ENCODE measurements around the gene CC2D2B.
"Not testable (repeated sequence)": the region's sequence is repeated elsewhere in the genome, so short reads cannot be mapped to it uniquely, and the experiment has no call there.

The CC2D2B gene, protein sequence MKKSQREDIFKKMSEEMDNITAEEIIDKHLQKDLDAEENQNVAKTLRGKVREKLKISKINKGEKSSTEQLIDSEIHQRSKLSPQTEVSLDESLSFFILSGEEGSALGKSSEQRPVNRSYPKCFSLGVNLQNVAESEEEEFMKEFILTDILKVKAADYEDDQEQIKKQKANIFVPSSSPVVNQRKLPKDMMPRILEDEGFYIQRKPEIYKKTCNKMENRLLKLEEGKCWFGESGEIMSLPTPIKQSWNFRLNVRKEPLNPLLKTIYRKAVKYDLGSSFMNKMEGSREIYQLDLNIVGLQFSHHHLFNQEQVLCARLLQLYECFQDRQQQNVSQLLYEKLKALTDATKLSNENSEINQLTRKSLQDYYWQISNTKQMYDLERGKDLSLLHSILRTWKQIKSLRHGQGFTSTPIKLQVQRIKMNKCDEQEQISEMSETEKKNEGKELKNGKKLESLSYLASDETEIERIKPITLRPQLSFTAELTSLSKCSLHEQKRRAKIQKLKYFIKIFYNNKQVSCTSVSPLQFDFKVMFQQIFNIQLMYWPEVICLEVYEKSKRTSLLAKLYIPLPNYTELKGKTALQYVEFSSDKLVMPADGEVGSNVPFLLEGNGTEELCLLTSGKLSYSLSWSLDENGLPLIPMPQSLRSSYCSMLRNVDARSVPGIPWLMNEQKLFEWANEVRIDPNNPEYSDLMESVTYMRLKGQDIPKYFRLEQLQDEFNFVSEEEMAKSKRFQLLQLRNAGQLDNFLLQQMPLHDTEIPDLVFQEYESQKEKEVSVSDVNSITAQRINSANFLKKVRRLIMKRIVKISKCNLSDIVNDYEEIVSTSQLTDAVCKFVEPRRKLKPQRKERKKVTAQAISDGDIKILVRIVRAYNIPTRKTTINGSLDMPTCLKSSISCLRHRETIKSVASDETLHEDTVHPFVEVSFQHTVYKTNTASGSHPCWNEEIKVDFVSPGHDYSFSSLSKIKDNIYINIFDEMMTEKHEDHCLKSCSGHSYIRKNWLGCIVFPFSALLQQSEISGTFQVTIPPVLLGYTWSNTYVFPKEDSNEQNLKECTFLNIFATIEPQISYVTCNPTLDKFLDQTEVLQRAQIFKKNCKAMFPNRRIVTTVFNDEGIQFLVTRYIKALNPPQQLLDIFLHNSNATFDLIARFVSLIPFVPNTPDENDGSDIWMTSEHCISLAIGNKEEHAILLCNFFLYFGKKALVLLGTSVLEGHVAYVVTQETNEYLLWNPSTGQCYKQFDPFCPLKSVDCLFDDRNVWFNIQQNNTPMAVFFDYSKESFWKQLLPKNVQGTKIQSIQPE (N-terminal part only)

DNA sequence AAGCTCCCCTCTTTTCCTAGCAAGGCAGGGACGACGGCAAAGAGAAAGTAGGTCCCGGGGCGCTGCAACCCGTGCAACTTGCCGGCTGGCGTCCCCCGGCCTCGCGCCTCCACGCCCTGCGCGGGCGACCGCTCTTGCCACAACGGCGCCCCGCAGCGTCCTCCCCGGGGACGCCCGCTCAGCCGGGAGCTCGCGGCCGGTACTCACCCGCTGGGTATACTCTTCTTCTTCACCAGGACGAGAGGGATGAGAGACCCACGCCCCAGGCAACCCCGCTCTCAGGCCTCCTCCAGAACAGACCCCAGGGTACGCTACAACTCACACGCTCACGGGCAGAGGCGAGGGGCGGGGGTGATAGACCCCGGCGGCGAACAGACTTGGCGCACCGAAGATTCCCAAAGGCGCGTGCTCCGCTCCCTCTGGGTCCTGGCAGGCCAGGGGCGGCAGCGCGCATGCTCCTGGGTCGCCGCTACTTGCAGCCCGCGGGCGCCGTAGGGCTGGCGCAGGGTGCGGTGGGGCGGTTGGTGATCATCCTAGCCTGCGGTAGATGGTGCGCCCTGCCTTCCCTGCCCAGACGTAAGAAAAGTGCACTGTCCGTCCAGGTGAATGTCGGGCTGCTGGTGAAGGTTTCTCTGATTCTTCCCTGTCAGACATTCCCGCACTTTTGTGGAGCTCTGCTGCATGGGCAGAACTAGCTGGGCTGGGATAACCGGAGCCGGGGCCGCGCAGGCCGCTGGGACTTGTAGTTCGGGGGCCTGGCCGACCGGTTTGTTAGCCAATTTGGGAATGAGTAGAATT is at the start of gene CC2D2B:
Gene CC2D2B (plus strand): TSS at position 520 of the 798 bp plus-strand sequence. CDS start 3,349 bp downstream, outside the sequence.
- peak; percentile 52 to 57 for DNase-seq (ENCODE audit: low read depth in 2 of 2)

DNA sequence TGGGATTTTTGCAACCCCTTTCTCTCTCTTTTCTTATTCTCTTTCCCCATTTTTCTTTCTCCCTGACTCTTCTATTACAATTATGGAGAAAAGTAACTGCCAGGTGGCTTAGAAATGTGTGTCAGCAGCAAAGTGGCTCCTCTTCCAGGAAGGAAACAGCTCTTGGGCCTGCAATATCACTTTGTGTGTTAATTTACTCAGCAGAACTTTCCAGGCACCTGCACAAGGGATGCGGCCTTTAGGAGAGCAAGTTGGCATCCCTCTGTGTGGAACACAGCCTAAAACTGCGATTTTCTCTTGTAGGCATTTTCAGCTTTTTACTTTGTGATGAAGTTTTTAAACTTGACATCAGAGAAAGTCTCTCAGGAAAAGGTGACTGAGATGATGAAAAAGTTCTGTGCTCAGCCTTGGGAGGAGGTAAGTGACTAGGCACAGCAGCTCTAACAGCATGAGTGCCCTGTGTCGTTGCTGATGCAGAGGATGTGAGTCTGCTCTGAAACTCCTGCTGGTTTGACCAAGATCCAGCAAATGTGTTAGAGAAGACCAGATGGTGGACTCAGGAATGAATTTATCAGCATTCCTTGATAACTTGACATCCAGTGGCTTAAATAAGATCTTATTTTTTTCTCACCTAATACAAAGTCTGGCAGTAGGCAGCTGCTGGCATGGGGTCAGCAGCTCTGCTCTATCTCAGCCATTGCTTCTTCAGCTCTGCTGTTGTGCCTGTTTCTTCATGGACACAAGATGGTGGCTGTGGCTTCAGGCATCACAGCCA is 47.4 kb upstream of the CC2D2B start:
- no peak for DNase-seq (ENCODE audit: low read depth in 2 of 2)

DNA sequence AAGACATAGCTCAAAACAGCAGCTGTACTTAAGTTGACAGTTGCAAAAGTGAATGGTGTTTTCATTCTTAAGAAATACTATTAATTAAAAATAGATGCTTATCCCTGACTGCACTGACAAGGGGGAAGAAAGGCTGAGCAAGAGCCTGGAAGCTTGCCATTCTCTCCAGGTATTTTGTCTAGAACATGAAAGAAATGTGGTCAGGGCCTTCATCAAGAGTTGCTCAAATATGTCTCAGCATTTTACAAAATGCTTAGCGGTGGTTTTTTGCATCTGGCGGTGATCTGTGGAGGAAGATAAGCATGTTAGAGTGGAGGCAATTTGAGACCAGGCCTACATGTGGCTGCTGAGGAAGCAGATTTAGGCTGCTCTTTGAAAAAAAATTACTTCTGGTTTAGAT is 46.4 kb upstream of the CC2D2B start:
- DNase-seq (ENCODE audit: low read depth in 2 of 2): no peak

DNA sequence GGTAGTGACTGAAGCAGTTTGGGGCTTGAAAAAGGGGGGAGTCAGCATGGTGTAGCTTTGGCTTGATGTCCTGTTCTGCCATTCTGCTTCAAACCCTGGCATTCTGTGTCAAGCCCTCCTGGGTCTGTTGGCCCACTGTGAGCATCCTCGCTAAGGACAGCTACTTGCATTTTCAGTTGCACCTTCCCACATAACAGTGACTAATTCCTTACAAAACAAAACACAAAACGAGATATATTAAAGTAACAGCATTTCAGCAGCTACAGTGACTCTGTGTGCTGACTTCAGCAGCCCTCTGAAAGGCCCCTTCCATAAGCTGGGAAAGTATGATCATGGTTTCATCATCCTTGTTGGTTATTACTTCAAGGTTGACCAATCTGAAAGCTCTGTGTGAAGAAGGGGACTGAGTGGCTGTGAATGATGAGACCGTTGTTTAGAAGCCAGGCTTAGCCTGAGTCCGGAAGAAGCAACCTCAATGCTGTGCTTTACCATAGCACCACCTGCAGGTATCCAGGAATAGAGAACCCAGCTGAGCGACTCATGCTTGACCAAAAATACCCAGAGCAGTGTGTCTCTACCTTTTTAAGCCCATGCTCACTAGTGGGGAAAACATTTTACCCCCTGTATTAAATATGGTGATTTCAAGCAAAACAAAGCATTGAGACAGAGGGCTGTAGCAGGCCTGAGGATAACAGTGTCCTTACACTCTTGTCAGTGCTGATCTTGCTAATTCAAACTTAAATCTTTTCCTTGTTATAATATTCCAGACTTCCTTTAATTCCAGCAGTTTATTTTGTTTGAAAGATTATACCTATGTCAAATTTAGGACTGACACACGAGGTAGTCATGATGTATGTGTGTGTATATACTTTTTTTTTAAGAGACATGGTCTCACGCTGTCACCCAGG is 42.6 kb upstream of the CC2D2B start:
- peak; percentile 3 to 7 for DNase-seq (ENCODE audit: low read depth in 2 of 2)

DNA sequence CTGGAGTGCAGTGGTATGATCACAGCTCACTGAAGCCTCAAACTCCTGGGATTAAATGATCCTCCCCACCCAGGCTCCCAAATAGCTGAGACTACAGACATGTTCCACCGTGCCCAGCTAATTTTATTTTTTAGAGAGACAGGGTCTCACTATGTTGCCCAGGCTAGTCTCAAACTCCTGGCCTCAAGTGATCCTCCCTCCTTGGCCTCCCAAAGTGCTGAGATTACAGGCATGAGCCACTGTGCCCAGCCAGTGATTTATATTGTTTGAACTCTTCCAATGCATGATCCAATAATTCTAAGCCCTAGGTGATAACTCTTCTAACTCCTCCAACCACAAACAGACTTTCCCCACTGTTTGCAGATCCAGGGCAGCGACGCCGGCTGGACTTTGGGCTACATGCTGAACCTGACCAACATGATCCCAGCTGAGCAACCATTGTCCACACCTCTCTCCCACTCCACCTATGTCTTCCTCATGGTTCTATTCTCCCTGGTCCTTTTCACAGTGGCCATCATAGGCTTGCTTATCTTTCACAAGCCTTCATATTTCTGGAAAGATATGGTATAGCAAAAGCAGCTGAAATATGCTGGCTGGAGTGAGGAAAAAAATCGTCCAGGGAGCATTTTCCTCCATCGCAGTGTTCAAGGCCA is 41.8 kb upstream of the CC2D2B start:
- no peak for DNase-seq (ENCODE audit: low read depth in 2 of 2)

DNA sequence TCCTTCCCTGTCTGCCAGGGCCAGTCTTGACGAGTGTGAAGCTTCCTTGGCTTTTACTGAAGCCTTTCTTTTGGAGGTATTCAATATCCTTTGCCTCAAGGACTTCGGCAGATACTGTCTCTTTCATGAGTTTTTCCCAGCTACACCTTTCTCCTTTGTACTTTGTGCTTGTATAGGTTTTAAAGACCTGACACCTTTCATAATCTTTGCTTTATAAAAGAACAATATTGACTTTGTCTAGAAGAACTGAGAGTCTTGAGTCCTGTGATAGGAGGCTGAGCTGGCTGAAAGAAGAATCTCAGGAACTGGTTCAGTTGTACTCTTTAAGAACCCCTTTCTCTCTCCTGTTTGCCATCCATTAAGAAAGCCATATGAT is 41.3 kb upstream of the CC2D2B start:
- DNase-seq (ENCODE audit: low read depth in 2 of 2): no peak

DNA sequence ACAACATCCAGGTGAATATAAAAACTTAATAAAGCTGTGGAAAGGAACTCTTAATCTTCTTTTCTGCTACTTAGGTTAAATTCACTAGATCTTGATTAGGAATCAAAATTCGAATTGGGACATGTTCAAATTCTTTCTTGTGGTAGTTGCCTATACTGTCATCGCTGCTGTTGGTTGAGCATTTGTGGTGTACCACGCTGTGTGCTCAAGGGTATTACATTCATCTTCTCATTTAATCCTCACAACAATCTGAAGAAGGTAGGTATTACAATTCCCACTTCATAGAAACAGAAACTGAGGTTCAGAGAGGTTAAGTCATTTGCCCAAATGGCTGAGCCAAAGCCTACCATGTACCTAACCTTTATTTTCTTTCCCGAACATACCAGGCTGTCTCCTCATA is 39.9 kb upstream of the CC2D2B start:
- no peak for DNase-seq (ENCODE audit: low read depth in 2 of 2)

DNA sequence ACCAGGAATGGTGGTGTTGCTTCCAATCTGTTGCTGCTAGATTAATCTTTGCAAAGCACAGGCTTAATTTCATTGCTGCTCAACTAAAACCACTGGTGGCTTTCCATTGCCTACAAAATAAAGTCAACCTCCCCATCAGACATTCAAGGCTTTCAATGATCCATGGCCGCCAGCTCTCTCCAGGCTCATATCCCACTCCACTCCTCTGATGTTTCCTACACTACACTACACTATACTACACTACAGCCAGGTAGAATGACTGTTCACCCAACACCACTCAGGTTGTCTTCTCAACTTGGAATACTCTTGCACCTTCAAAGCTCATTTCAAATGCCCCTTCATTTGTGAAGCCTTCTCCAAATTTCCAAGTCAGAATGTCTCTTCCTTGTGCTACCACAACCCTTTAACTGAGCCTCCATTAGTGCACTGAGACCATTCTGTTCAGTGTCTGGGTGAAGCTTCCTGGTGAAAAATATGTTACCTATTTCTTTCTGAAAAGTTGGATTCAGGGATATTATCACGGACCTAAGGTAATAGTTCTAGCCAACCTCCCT is 35.5 kb upstream of the CC2D2B start:
- no peak for DNase-seq (ENCODE audit: low read depth in 2 of 2)

DNA sequence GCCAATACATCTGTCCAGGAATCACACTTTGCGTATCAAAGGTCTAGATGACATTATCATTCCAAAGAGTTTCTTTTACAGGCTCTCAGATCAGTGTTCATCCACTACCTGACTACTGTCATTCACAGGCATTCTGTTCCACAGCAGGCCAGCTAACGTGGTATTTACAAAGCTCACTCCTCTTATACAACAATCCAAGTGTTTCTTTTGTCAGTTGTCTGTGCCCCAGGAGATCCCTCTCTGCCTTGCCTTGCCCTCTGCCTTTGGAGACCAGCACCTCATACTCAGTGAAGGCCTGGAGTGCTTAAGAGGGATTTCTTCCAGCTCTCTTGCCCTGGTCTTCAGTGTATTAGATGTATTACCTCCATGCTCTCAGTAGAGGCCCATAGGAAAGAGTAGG is 34.6 kb upstream of the CC2D2B start:
- no peak for DNase-seq (ENCODE audit: low read depth in 2 of 2)

DNA sequence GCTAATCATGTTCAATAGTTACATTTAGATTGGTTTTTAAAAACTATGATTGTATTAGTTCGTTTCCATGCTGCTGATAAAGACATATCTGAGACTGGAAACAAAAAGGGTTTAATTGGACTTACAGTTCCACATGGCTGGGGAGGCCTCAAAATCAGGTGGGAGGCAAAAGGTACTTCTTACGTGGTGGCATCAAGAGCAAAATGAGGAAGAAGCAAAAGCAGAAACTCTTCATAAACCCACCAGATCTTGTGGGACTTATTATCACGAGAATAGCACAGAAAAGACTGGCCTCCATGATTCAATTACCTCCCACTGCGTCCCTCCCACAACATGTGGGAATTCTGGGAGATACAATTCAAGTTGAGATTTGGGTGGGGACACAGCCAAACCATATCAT is 34.1 kb upstream of the CC2D2B start:
- no peak for DNase-seq (ENCODE audit: low read depth in 2 of 2)

DNA sequence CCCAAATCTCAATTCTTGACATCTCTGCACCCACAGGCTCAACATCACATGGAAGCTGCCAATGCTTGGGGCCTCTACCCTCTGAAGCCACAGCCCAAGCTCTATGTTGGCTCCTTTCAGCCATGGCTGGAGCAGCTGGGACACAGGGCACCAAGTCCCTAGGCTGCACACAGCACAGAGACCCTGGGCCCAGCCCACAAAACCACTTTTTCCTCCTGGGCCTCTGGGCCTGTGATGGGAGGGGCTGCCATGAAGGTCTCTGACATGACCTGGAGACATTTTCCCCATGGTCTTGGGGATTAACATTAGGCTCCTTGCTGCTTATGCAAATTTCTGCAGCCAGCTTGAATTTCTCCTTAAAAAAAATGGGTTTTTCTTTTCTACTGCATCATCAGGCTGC is 33.0 kb upstream of the CC2D2B start:
- DNase-seq (ENCODE audit: low read depth in 2 of 2): not testable (repeated sequence)

DNA sequence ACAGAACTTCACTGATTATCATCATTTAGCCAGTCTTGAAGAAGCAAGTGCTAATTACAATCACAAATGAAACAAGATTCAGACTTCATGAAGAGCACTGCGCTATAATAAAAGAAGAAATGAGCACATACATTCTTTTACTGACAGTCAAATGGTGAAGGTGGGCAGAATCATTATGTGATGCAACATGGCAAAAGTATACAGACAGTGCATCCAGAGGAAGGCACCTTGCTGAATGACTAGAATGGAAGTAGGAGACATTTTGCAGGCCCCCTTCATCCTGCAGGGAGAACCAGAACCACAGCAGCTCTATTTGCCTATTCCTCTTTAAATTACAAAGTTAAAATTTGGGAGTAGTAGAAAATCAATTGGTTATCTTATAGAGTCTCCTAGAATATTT is 31.0 kb upstream of the CC2D2B start:
- no peak for DNase-seq (ENCODE audit: low read depth in 2 of 2)

DNA sequence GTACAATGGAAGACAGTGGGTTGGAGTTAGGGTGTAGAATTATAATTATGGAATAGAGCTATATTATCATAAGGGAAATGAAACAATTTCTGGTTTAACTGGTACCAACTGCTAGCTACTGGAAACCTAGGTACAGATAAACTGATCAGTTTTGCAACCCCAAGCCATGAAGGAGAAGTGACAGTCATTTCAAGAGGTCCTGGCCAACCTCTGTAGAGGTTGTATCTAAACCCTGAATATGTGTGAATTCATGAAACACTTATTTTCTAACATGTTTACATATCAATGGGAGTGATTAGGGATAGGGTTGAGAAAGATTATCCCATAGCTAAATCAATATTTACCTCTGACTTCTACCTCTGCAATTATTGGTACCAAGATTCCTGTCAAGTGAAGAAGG is 29.9 kb upstream of the CC2D2B start:
- DNase-seq (ENCODE audit: low read depth in 2 of 2): no peak

DNA sequence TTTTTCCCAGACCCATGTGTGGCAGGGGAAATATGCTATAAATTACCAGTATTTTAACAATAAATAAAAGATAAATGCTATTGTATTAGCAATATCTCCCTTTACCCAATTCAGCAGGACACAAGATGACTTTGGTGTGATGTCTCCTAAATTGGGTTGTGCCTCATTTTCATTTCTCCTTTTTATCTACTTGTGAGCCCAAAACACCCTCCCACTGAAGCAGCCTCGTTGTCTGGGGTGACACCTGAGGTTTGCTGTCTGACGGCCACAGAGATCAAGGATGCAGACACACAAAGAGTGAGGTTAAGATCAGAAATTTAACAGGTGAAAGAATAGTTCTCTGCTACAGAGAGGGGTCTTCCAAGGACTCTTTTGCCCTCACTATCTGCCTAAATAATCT is 27.1 kb upstream of the CC2D2B start:
- no peak for DNase-seq (ENCODE audit: low read depth in 2 of 2)

DNA sequence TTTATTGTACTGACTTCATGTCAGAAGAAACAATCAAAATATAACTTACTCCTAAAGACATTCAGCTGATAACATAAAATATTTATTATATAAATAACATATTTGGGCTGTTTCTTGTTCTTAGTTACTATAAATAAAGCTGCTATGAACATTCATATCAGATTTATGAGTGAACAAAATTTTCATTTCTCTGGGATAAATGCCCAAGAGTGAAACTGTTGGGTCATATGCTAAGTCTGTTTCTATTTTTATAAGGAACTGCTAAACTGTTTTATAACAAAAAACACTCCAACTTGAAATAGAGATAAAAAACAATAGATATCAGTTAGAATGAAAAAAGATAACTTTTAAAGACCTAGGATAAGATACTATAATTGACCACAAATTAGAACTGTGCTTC is 26.5 kb upstream of the CC2D2B start:
- no peak for DNase-seq (ENCODE audit: low read depth in 2 of 2)

DNA sequence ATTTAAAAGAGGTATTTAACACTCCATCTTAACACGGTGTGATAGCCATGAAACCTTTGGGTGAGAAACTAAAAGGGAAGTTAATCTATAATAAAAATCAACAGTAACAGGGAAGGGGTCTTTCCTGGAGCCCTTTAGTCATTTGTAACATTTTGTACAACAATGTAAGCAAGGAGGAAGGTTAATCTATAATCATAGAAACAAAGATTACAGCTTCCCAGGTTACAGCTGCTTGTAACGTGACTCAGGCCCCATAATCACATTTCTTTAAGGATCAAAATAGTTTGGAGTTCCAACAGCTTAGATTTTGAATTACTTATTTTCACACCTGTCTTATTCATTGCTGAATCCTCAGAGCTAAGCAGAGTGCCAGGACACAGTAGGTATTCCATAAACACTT is 17.9 kb upstream of the CC2D2B start:
- no peak for DNase-seq (ENCODE audit: low read depth in 2 of 2)

DNA sequence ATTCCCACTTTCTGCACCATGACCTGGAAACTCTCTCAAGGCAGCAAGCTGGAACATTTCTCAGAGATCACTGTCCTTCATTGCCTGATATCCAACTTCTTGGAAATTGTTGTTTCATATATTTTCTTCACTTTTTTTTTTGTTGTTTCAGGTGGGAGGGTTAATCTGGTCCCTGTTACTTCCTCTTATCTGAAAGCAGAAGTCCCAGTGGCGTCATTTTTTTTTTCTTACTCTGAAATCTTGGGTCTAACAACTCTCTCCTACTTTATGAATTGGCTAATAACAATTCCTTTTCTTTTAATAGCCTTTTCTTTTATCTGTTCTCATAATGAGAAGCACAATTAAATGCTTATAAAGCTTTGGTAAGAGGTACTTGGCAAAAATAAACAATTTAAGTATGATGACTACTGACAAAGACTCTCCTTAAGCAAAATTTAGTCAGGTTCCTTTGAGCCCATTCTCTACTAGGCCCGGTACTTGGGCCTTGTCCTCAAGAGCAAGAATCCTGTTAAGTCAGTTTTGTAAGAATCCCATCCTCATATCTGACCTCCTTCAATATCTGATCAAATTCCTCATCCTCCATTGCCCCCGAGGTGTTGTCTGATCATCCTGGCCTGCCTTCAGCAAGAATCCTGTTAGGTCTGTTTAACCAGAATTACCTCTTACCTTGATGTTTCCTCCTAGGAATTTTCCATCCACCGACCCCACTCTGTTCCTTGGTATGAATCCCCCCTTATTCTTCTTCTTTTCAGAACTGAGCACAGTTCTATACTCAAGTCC is 11.5 kb upstream of the CC2D2B start:
- no peak for DNase-seq (ENCODE audit: low read depth in 2 of 2)

Data from stimulated activated CD8-positive, alpha-beta memory T cell treated with anti-CD3 and anti-CD28 coated beads, Interleukin-2, amount 100 ng/mL, for 48 hours (primary cell).